ENCODE data around the gene CACNA1I. TPM values are rescaled to one million over a fixed set of nuclear protein-coding genes. Genes with fewer than 3 reads are reported as not detected.

Gene CACNA1I
- total RNA-seq, 2 experiments from 2014 or later = 29.2 to 30.1 TPM

DNA sequence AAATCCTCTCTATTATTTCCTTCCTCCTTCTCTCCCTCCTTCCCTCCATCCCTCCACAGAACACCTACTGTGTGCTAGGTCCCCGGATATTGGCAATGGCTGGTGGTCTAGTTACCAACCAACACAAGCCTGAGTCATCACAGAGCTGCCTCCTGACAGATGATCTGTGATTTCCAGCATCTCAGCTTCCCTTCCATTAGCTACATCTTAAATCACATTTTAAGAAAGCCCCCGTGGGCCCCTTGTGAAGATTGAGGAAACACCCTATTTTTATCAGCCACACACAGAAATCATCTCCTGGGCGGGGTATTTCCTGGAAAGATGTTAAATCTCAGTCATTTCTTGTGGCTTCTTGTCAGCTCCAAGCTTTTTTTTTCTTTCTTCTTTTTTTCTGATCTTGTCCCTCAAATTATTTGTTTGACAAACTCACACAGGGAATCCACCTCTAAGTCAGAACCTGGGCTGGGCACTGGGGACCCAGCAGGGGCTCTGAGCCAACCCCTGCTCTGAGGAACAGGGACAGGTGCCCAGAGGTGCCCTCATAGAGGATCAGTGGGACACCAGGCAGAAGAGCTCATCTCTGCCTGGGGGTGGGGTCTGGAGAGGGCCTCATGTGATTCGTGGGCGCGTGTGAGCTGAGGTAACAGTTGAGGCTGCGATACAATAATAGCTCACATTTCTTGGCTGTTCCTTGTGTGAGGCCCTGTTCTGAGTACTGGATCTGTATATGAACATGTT is 42.4 kb downstream of the CACNA1I start:
- peak overlapping the region; percentile 70 for H3K27ac Mint-ChIP-seq
- no peak overlapping the region for H3K4me3 ChIP-seq (ENCODE audit: low read length)
- ChIA-PET POLR2A (interaction anchor here (0.6 to 1.5 kb wide), 7 partner anchors 8 to 313 kb away, joined by 3 to 7 read pairs (median 3); no protein-coding TSS in a partner anchor), CTCF (interaction anchor here (1.2 kb wide), 1 partner anchor 51 kb away, joined by 3 read pairs; no protein-coding TSS in a partner anchor)
- H3K9me3 Mint-ChIP-seq = peaks cover 2% of the 10 kb centered on the region
- peak overlapping the region; percentile 73 for H3K4me3 Mint-ChIP-seq
- H3K9me3 ChIP-seq (ENCODE audit: control insufficient read depth in 1 of 2, insufficient read depth in 1 of 2, low read length in 2 of 2) = peaks cover 3 to 4% of the 10 kb centered on the region in 2 experiments
- H3K4me1 Mint-ChIP-seq (ENCODE audit: low read depth) = peaks cover 41% of the 10 kb centered on the region
- H3K36me3 ChIP-seq (ENCODE audit: insufficient read depth, low read length) = no peaks in the 10 kb centered on the region
- ATAC-seq (ENCODE audit: poor library complexity) (peak; percentile 56), DNase-seq (peak in 6 of 14 experiments; percentile 12 to 61 (median 35))
- H3K27ac ChIP-seq (ENCODE audit: low read depth in 1 of 2, low read length in 2 of 2) = peak overlapping the region in 1 of 2 donors; percentile 55
- TF ChIP-seq, protein P1, sequence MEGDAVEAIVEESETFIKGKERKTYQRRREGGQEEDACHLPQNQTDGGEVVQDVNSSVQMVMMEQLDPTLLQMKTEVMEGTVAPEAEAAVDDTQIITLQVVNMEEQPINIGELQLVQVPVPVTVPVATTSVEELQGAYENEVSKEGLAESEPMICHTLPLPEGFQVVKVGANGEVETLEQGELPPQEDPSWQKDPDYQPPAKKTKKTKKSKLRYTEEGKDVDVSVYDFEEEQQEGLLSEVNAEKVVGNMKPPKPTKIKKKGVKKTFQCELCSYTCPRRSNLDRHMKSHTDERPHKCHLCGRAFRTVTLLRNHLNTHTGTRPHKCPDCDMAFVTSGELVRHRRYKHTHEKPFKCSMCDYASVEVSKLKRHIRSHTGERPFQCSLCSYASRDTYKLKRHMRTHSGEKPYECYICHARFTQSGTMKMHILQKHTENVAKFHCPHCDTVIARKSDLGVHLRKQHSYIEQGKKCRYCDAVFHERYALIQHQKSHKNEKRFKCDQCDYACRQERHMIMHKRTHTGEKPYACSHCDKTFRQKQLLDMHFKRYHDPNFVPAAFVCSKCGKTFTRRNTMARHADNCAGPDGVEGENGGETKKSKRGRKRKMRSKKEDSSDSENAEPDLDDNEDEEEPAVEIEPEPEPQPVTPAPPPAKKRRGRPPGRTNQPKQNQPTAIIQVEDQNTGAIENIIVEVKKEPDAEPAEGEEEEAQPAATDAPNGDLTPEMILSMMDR (IDR thresholded peaks at IDR 0.05) = no peak
- peaks cover 3% of the 10 kb centered on the region for H3K27me3 Mint-ChIP-seq
- no peaks in the 10 kb centered on the region for H3K36me3 Mint-ChIP-seq (ENCODE audit: low read depth)
- no peaks in the 10 kb centered on the region for H3K27me3 ChIP-seq (ENCODE audit: control insufficient read depth in 1 of 2, insufficient read depth in 2 of 2, low read length in 2 of 2)
- intact Hi-C loops (cut with DNase I, micrococcal nuclease) = no loop called here
- peaks cover 31% of the 10 kb centered on the region for H3K4me1 ChIP-seq (ENCODE audit: insufficient read depth, low read length)

DNA sequence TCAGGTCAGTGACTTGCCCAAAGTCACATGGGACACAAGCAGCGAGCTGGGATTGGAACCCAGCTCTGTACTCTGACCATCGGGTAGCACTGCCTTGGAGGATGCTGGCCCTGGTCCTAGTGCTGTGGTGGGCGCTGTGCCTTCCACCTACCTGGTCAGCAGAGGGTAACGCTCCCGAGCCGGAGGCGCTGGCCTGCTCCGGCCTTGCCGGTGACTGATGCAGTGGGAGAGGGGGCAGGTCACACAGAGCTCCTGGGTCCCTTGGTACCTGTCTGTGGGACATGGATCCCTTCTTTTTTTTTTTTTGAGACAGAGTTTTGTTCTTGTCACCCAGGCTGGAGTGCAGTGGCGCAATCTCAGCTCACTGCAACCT is 43.0 kb downstream of the CACNA1I start:
- TF ChIP-seq, protein P1 (IDR thresholded peaks at IDR 0.05) = no peak
- CTCF ChIA-PET = interaction anchor here (1.2 kb wide), 1 partner anchor 52 kb away, joined by 3 read pairs; no protein-coding TSS in a partner anchor
- no peaks in the 10 kb centered on the region for H3K36me3 ChIP-seq (ENCODE audit: insufficient read depth, low read length)
- H3K27me3 ChIP-seq (ENCODE audit: control insufficient read depth in 1 of 2, insufficient read depth in 2 of 2, low read length in 2 of 2) = no peaks in the 10 kb centered on the region
- H3K4me3 ChIP-seq (ENCODE audit: low read length) = no peak overlapping the region
- Mint-ChIP-seq H3K27ac (peak overlapping the region; percentile 70), H3K36me3 (ENCODE audit: low read depth) (no peaks in the 10 kb centered on the region), H3K9me3 (peaks cover 2% of the 10 kb centered on the region), H3K4me3 (no peak overlapping the region), H3K4me1 (ENCODE audit: low read depth) (peaks cover 46% of the 10 kb centered on the region), H3K27me3 (peaks cover 5% of the 10 kb centered on the region)
- H3K4me1 ChIP-seq (ENCODE audit: insufficient read depth, low read length) = peaks cover 35% of the 10 kb centered on the region
- DNase-seq (no peak), ATAC-seq (ENCODE audit: poor library complexity) (no peak)
- POLR2A ChIA-PET = interaction anchor here (1.0 to 1.5 kb wide), 5 partner anchors 8 to 313 kb away, joined by 3 to 7 read pairs (median 3); no protein-coding TSS in a partner anchor
- no peak overlapping the region for H3K27ac ChIP-seq (ENCODE audit: low read depth in 1 of 2, low read length in 2 of 2)
- intact Hi-C loops (cut with DNase I, micrococcal nuclease) = no loop called here
- H3K9me3 ChIP-seq (ENCODE audit: control insufficient read depth in 1 of 2, insufficient read depth in 1 of 2, low read length in 2 of 2) = peaks cover 3 to 4% of the 10 kb centered on the region in 2 experiments

DNA sequence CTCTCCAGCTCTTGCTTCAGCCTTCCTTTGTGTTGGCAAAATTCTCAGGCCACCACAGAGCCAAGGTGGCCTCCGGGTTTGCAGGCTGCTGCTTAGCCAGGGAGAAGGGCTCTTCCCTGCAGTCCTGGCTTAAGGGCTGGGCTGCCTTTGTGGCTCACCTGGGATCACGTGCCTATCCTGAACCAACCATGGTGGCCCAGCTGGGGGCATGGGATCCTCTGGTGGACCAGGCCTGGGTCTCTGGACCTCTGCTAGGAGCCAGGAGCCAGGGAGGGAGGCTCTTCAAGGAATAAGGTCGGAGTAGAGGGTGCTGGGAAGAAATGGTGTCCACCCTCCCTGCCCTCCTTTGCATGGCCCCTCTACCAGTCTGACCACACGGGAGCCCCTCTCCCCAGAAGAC is 43.9 kb downstream of the CACNA1I start:
- Histone ChIP-seq H3K4me1 (ENCODE audit: insufficient read depth, low read length) (peaks cover 35% of the 10 kb centered on the region), H3K27ac (ENCODE audit: low read depth in 1 of 2, low read length in 2 of 2) (no peak overlapping the region), H3K9me3 (ENCODE audit: control insufficient read depth in 1 of 2, insufficient read depth in 1 of 2, low read length in 2 of 2) (peaks cover 3 to 4% of the 10 kb centered on the region in 2 experiments), H3K4me3 (ENCODE audit: low read length) (no peak overlapping the region), H3K36me3 (ENCODE audit: insufficient read depth, low read length) (no peaks in the 10 kb centered on the region), H3K27me3 (ENCODE audit: control insufficient read depth in 1 of 2, insufficient read depth in 2 of 2, low read length in 2 of 2) (no peaks in the 10 kb centered on the region)
- POLR2A ChIA-PET = interaction anchor here (1.5 kb wide), 1 partner anchor 9 kb away, joined by 3 read pairs; no protein-coding TSS in a partner anchor
- TF ChIP-seq, protein P1 (IDR thresholded peaks at IDR 0.05) = no peak
- H3K27me3 Mint-ChIP-seq = peaks cover 5% of the 10 kb centered on the region
- no peak for DNase-seq
- CTCF ChIA-PET = interaction anchor here (1.2 kb wide), 1 partner anchor 36 kb away, joined by 4 read pairs; no protein-coding TSS in a partner anchor
- H3K4me1 Mint-ChIP-seq (ENCODE audit: low read depth) = peaks cover 47% of the 10 kb centered on the region
- intact Hi-C loops (cut with DNase I, micrococcal nuclease) = no loop called here
- H3K27ac Mint-ChIP-seq = no peak overlapping the region
- ATAC-seq (ENCODE audit: poor library complexity) = no peak
- H3K9me3 Mint-ChIP-seq = peaks cover 2% of the 10 kb centered on the region
- H3K4me3 Mint-ChIP-seq = no peak overlapping the region
- H3K36me3 Mint-ChIP-seq (ENCODE audit: low read depth) = no peaks in the 10 kb centered on the region
